ENCODE data around the gene GHR.
"Not testable (repeated sequence)": the region's sequence is repeated elsewhere in the genome, so short reads cannot be mapped to it uniquely, and the experiment has no call there.

The GHR gene

GRCh38 chr5:42654645-42655044 is 231.4 kb downstream of the GHR start:
- DNase-seq = no peak

- DNase-seq = no peak
Observed at GRCh38 chr5:42655982-42656650, 232.9 kb downstream of the GHR start.

GRCh38 chr5:42656651-42657015 is 233.4 kb downstream of the GHR start:
- DNase-seq = no peak

- DNase-seq = not testable (repeated sequence)
Observed at GRCh38 chr5:42659869-42660268, 236.6 kb downstream of the GHR start.

- no peak for DNase-seq
Observed at GRCh38 chr5:42665857-42666256, 242.6 kb downstream of the GHR start.

GRCh38 chr5:42666869-42667268 is 243.6 kb downstream of the GHR start:
- no peak for DNase-seq

DNA sequence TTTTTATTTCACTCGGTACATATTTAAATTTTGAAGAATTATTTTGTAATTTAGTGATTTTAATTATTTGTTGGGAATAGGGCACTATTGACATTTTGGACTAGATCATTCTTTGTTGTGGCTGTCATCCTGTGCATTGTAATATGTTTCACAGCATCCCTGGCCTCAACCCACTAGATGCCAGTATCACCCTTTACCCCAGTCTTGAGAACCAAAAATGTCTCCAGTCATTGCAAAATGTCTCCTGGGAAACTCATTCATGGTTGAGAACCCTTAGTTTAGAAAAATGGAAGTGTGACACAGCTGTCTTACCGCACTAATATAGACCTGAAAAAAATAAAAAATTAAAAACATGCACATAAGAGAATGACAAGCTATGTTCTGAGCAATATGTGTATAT is 245.0 kb downstream of the GHR start:
- DNase-seq = no peak

DNA sequence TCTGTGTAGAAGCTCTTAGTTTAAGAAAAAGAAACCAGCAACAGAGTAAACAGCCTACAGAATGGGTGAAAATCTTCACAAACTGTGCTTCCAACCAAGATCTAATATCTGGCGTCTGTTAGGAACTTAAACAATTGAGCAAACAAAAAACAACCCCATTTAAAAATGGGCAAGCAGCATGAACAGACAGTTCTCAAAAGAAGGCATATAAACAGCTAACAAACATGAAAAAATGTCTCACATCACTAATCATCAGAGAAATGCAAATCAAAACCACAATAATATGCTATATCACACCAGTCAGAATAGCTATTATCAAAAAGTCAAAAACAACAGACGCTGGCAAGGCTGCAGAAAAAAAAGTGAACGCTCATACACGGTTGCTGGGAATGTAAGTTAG is 249.7 kb downstream of the GHR start:
- no peak for DNase-seq

DNA sequence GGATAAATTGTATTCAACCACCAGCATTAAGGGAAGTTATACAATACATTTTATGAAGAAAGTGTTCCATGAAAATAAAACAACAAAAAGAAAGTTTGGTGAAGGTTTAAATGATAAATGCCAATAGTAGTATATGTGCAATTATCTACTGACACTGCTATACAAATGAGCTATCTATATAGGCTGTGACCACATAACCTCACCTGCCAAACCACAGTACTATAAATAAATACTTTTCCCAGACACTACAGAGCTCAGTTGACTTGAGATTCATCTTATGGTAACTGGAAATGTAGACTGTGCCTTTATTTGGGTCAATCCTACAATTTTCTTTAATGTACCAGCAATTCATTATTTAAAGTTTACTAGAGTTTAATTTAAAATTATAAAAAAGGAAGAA is 252.4 kb downstream of the GHR start:
- no peak for DNase-seq

DNA sequence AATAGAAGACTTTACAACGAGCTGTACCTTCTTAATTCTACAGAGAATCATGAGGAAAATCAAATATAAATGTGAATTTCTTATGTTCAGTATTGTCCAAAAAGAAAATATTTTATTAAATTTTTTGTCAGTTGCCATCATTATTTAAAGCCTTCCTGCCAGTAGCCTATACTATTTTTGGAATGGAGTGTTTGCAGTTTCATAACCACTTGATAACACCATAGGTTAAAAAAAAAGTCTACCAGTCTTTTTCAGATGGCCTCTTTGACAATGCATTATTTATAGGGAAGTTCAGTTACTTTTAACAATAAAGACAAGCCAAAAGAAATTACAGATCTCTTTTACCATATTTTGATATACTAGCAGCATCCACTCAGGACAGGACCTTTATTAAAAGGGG is 253.1 kb downstream of the GHR start:
- DNase-seq = no peak

GRCh38 chr5:42677156-42677842 is 254.1 kb downstream of the GHR start:
- no peak for DNase-seq

- DNase-seq = no peak
Observed at GRCh38 chr5:42680046-42680445, 256.8 kb downstream of the GHR start.

- DNase-seq = not testable (repeated sequence)
Observed at GRCh38 chr5:42685078-42685477, 261.8 kb downstream of the GHR start.

GRCh38 chr5:42689391-42689790 is 266.2 kb downstream of the GHR start:
- DNase-seq = no peak

- no peak for DNase-seq
Observed at GRCh38 chr5:42691413-42691937, 268.2 kb downstream of the GHR start.

DNA sequence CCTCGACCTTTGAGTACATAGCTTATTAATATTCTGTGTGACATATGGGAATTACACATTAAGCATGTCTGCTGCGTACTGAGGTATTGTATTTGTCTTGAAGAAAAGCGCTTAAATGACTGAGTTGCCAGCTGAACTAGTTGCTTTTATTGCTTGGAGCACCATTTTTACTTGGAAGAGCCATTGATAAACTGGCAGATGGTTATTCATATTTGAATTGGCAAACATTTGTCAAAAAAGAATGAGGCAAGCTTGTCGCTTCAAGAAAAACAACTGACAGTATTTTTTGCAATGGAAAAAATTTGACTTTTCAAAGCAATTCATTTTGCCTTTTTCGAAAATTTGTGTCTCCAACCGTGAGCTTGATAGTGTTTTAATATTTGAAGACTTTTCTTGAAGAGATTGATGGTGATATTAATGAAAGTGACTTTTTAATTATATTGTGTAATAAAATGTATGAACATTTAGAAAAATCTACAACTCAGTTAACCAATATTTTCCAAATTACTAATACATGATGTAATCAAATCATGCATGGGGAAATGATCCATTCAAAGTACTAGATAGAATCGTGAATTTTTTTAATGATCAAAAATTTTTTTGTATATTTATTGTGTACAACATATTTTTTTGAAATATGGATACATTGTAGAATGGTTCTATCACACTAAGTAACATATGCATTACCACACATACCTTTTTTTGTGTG is 278.3 kb downstream of the GHR start:
- no peak for DNase-seq

DNA sequence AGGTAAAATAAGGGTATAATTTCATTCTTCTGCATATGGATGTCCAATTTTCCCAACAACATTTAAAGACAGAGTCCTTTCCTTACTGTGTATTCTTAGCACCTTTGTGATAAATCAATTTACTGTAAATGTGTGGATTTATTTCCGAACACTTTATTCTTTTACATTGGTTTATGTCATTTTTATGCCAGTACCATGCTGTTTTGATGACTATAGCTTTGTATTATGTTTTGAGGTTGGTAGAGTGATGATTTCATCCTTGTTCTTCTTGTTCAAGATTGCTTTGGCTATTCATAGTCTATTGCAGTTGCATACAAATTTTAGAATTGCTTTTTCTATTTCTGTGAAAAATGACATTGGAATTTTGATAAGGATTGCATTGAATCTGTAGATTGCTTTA is 280.0 kb downstream of the GHR start:
- no peak for DNase-seq

DNA sequence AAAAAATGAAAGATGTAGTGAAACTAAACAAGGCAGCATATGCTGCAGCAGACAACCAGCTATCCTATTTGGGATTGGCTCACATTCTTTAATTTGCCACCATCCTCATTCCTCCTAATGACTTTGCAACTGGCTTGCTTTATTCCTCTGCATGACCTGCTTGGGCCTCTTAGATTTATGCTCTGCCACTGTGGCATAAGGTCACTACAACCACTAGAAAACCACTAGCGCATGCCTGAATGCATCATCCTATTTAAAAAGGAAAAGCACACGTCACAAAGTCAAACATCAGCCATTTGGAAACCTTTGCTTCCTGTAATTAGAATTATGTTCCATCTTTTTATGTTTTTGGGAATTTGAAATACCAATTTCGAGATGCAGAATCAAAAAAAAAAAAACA is 292.5 kb downstream of the GHR start:
- DNase-seq = no peak

DNA sequence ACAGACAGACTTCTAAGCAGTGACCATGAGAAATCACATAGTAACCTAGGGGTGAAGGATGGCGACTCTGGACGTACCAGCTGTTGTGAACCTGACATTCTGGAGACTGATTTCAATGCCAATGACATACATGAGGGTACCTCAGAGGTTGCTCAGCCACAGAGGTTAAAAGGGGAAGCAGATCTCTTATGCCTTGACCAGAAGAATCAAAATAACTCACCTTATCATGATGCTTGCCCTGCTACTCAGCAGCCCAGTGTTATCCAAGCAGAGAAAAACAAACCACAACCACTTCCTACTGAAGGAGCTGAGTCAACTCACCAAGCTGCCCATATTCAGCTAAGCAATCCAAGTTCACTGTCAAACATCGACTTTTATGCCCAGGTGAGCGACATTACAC is 295.4 kb downstream of the GHR start:
- no peak for DNase-seq

DNA sequence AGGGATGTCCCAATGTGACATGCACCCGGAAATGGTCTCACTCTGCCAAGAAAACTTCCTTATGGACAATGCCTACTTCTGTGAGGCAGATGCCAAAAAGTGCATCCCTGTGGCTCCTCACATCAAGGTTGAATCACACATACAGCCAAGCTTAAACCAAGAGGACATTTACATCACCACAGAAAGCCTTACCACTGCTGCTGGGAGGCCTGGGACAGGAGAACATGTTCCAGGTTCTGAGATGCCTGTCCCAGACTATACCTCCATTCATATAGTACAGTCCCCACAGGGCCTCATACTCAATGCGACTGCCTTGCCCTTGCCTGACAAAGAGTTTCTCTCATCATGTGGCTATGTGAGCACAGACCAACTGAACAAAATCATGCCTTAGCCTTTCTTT is 295.8 kb downstream of the GHR start:
- no peak for DNase-seq

DNA sequence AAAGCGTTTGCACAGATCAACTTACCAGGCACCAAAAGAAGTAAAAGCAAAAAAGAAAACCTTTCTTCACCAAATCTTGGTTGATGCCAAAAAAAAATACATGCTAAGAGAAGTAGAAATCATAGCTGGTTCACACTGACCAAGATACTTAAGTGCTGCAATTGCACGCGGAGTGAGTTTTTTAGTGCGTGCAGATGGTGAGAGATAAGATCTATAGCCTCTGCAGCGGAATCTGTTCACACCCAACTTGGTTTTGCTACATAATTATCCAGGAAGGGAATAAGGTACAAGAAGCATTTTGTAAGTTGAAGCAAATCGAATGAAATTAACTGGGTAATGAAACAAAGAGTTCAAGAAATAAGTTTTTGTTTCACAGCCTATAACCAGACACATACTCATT is 297.0 kb downstream of the GHR start:
- no peak for DNase-seq

DNA sequence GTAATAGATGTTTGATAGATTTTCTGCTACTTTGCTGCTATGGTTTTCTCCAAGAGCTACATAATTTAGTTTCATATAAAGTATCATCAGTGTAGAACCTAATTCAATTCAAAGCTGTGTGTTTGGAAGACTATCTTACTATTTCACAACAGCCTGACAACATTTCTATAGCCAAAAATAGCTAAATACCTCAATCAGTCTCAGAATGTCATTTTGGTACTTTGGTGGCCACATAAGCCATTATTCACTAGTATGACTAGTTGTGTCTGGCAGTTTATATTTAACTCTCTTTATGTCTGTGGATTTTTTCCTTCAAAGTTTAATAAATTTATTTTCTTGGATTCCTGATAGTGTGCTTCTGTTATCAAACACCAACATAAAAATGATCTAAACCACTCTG is 298.2 kb downstream of the GHR start:
- DNase-seq = no peak

DNA sequence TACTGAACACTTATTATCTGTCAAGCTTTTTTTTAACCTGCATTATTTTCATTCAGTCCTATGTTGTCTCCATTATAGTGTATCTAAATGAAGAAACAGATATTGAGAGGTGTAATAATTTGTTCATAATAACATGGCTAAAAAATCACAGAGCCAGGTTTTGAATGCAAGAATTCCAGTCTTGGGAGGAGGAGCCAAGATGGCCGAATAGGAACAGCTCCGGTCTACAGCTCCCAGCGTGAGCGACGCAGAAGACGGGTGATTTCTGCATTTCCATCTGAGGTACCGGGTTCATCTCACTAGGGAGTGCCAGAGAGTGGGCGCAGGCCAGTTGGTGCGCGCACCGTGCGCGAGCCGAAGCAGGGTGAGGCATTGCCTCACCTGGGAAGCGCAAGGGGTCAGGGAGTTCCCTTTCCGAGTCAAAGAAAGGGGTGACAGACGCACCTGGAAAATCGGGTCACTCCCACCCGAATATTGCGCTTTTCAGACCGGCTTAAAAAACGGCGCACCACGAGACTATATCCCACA is 311.4 kb downstream of the GHR start:
- DNase-seq = not testable (repeated sequence)

DNA sequence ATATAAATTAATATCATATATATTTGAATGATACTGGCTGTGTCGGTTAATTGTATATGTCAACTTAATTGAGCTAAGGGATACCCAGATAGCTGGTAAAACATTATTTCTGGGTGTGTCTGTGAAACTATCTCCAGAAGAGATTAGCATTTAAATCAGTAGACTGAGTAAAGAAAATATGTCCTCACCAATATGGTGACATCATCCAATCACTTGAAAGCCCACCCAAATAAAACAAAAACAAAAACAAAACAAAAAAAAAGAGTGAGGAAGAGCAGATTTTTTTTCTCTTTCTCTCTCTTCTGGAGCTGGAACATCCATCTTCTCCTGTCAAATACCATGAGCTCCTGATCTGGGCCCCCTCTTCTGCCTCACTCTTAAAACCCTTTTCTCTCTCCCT is 317.7 kb downstream of the GHR start:
- DNase-seq = no peak
